OCI-LY3 (cell line): ENCODE measurements around the gene ZFYVE9.
"Not testable (repeated sequence)": the region's sequence is repeated elsewhere in the genome, so short reads cannot be mapped to it uniquely, and the experiment has no call there.

Experiments
- H2AFZ ChIP-seq: fragments of 200-600, 300-600 bp; shearing (Covaris generic); 2 replicates; pipeline ENCODE4 v1.6.0; 2014; ENCODE audit warnings: antibody characterized with exemption, low read depth, low read length
- H3K27ac ChIP-seq: fragments of 200-600, 300-600 bp; sonication (generic); 2 replicates; pipeline ENCODE4 v1.5.1; 2014; ENCODE audit warnings: mild to moderate bottlenecking, low read length, moderate library complexity, mixed read lengths
- H3K27me3 ChIP-seq: fragments of 200-600, 300-600 bp; sonication (generic); 2 replicates; pipeline ENCODE4 v1.6.1; 2014; ENCODE audit warnings: low read depth, low read length, mixed read lengths
- H3K36me3 ChIP-seq: fragments of 200-600, 300-600 bp; sonication (generic); replicated peaks from 2 replicates; pipeline ENCODE3; 2014; ENCODE audit warnings: low read depth, low read length, mixed read lengths
- H3K4me1 ChIP-seq: fragments of 300-600, 200-600 bp; sonication (generic); 2 replicates; pipeline ENCODE4 v1.6.1; 2014; ENCODE audit warnings: low read length, mixed read lengths
- H3K4me2 ChIP-seq: fragments of 200-600, 300-600 bp; sonication (generic); 2 replicates; pipeline ENCODE4 v1.6.1; 2014; ENCODE audit warnings: low read length, mixed read lengths
- H3K4me3 ChIP-seq: fragments of 300-600, 200-600 bp; sonication (generic); 2 replicates; pipeline ENCODE4 v1.5.1; 2014; ENCODE audit warnings: antibody characterized with exemption, mild to moderate bottlenecking, low read length, moderate library complexity
- H3K79me2 ChIP-seq: fragments of 300-600, 200-600 bp; shearing (Covaris generic); 2 replicates; pipeline ENCODE4 v1.6.1; 2014; ENCODE audit warnings: mild to moderate bottlenecking, low read length, mixed read lengths
- H3K9ac ChIP-seq: fragments of 300-600, 200-600 bp; shearing (Covaris generic); 2 replicates; pipeline ENCODE4 v1.6.0; 2014; ENCODE audit warnings: mild to moderate bottlenecking, low read length, moderate library complexity
- H3K9me3 ChIP-seq: fragments of 200-600, 300-600 bp; shearing (Covaris generic); 2 replicates; pipeline ENCODE4 v1.6.1; 2014; ENCODE audit warnings: low read length, mixed read lengths; ENCODE audit not compliant: insufficient read depth
- H4K20me1 ChIP-seq: fragments of 200-600, 300-600 bp; sonication (generic); 2 replicates; pipeline ENCODE4 v1.6.1; 2016; ENCODE audit warnings: low read length, mixed read lengths; ENCODE audit not compliant: insufficient read depth
- CTCF ChIP-seq: fragments of 200-600, 300-600 bp; sonication (generic); IDR thresholded peaks from 2 replicates; pipeline ENCODE4 v1.5.1; 2014; ENCODE audit warnings: antibody characterized with exemption, low read length, low read depth
- EZH2phosphoT487 ChIP-seq: fragments of 200-600 bp; shearing (Covaris generic); IDR thresholded peaks from 2 replicates; pipeline ENCODE4 v1.6.1; 2018; ENCODE audit warnings: antibody characterized with exemption, mixed run types, low read depth

ZFYVE9 gene

GRCh38 chr1:52366517-52366827 is 224.6 kb downstream of the ZFYVE9 start:
- Histone ChIP-seq H3K27ac (peak overlapping the region; percentile 72), H3K36me3 (peaks cover 3% of the 10 kb centered on the region), H3K4me1 (peaks cover 8% of the 10 kb centered on the region), H3K79me2 (peaks cover 16% of the 10 kb centered on the region), H3K4me2 (peak overlapping the region; percentile 53), H4K20me1 (no peaks in the 10 kb centered on the region), H3K27me3 (no peaks in the 10 kb centered on the region), H3K9ac (peak overlapping the region; percentile 33; the same call in 1 of the 2 replicates), H3K4me3 (peak overlapping the region; percentile 98), H3K9me3 (no peaks in the 10 kb centered on the region), H2AFZ (peak overlapping the region; percentile 37)
- no peak for TF ChIP-seq EZH2phosphoT487
- no peak for TF ChIP-seq CTCF

- Histone ChIP-seq H3K27ac (no peak overlapping the region), H3K79me2 (peaks cover 16% of the 10 kb centered on the region), H4K20me1 (no peaks in the 10 kb centered on the region), H2AFZ (no peak overlapping the region), H3K27me3 (no peaks in the 10 kb centered on the region), H3K36me3 (no peaks in the 10 kb centered on the region), H3K9ac (no peak overlapping the region), H3K4me2 (no peak overlapping the region), H3K9me3 (no peaks in the 10 kb centered on the region), H3K4me1 (peaks cover 8% of the 10 kb centered on the region), H3K4me3 (no peak overlapping the region)
- TF ChIP-seq CTCF (no peak), EZH2phosphoT487 (no peak)
Observed at GRCh38 chr1:52367272-52367671, 225.4 kb downstream of the ZFYVE9 start.

GRCh38 chr1:52368383-52369172 is 226.7 kb downstream of the ZFYVE9 start:
- Histone ChIP-seq H3K27ac (no peak overlapping the region), H3K4me1 (peaks cover 8% of the 10 kb centered on the region), H3K36me3 (peaks cover 5% of the 10 kb centered on the region), H4K20me1 (no peaks in the 10 kb centered on the region), H3K79me2 (peaks cover 16% of the 10 kb centered on the region), H3K4me2 (no peak overlapping the region), H3K27me3 (no peaks in the 10 kb centered on the region), H3K9ac (no peak overlapping the region), H3K9me3 (no peaks in the 10 kb centered on the region), H3K4me3 (no peak overlapping the region), H2AFZ (no peak overlapping the region)
- TF ChIP-seq EZH2phosphoT487 (no peak), CTCF (no peak)

- not testable (repeated sequence) for H3K27ac ChIP-seq, H3K9ac ChIP-seq, H4K20me1 ChIP-seq, H3K27me3 ChIP-seq, H2AFZ ChIP-seq, H3K4me1 ChIP-seq, H3K9me3 ChIP-seq, H3K4me3 ChIP-seq, H3K4me2 ChIP-seq
- peaks cover 16% of the 10 kb centered on the region for H3K36me3 ChIP-seq
- peaks cover 11% of the 10 kb centered on the region for H3K79me2 ChIP-seq
Observed at GRCh38 chr1:52369851-52370250, 228.0 kb downstream of the ZFYVE9 start.
